Fibroblast of lung (primary cell): ENCODE data around the gene GNPTG.

Source experiments
- EZH2 ChIP-seq: IDR thresholded peaks from 2 replicates; pipeline ENCODE4 v1.5.1; 2012; ENCODE audit warnings: low read length, control low read depth, mild to moderate bottlenecking; ENCODE audit errors: missing control alignments
- TF ChIP-seq, protein P1 (sequence below), 2 donors: IDR thresholded peaks in 1 of 2; conservative IDR thresholded peaks in 1 of 2; 1 replicate in 1 of 2; 2 replicates in 1 of 2; pipeline ENCODE4 v1.5.1; 2011 to 2012; ENCODE audit warnings: low read length in 2 of 2, control low read depth in 1 of 2, inconsistent platforms in 1 of 2, low read depth in 1 of 2, mild to moderate bottlenecking in 1 of 2

- TF ChIP-seq, protein P1, sequence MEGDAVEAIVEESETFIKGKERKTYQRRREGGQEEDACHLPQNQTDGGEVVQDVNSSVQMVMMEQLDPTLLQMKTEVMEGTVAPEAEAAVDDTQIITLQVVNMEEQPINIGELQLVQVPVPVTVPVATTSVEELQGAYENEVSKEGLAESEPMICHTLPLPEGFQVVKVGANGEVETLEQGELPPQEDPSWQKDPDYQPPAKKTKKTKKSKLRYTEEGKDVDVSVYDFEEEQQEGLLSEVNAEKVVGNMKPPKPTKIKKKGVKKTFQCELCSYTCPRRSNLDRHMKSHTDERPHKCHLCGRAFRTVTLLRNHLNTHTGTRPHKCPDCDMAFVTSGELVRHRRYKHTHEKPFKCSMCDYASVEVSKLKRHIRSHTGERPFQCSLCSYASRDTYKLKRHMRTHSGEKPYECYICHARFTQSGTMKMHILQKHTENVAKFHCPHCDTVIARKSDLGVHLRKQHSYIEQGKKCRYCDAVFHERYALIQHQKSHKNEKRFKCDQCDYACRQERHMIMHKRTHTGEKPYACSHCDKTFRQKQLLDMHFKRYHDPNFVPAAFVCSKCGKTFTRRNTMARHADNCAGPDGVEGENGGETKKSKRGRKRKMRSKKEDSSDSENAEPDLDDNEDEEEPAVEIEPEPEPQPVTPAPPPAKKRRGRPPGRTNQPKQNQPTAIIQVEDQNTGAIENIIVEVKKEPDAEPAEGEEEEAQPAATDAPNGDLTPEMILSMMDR (conservative IDR thresholded peaks at IDR 0.05 in 1 of 2, IDR thresholded peaks at IDR 0.05 in 1 of 2; ENCODE audit: low read depth in 1 of 2, low read length in 2 of 2): no peak
- no peak for TF ChIP-seq EZH2
These were observed 24.1 kb downstream of the GNPTG start for GRCh38 chr16:1375741-1376410.
